Measurements from ENCODE around the gene PRSS36.

DNA sequence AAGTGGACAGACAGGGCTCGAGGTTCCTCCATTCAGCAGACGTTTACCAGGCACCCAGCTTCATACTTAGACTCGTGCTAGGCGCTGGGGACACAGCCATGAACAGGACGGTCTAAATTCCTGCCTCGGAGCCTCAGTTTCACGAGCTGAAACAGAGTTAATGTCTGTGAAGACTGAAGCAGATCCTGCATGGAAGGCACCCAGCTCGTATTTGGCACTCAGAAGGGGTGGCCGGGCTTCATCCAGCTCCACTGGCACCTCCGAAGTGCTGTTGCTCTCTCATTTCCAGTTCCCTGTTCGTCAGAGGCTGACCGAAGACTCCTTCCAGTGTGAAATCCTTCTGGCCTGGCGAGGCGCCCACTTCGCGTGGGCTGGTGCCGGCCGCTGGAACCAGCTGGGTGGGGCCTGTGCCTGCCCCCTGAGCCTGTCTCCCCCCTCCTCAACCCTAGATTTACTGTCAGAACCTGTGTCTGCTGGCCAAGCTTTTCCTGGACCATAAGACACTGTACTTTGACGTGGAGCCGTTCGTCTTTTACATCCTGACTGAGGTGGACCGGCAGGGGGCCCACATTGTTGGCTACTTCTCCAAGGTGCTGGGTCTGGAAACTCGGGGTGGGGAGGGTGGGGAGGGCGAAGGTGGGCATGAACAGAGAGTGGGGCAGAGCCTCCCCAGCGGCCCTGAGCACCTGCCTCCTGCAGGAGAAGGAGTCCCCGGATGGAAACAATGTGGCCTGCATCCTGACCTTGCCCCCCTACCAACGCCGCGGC lies 20.1 kb downstream of the PRSS36 start:
- TF ChIP-seq FOXK1 (CRISPR knock-in tag; IDR thresholded peaks at IDR 0.05) (no peak), ZNF317 (CRISPR knock-in tag; IDR thresholded peaks at IDR 0.05; ENCODE audit: borderline replicate concordance, low read depth) (no peak), NR3C1 (CRISPR knock-in tag; conservative IDR thresholded peaks at IDR 0.05; ENCODE audit: low read depth) (no peak), ZNF232 (CRISPR knock-in tag; IDR thresholded peaks at IDR 0.05) (no peak), TEAD1 (CRISPR knock-in tag; IDR thresholded peaks at IDR 0.05) (no peak), TEAD4 (CRISPR knock-in tag; IDR thresholded peaks at IDR 0.05) (no peak), ETV6 (CRISPR knock-in tag; IDR thresholded peaks at IDR 0.05) (no peak)
- TF ChIP-seq, protein P1, sequence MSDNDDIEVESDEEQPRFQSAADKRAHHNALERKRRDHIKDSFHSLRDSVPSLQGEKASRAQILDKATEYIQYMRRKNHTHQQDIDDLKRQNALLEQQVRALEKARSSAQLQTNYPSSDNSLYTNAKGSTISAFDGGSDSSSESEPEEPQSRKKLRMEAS (CRISPR knock-in tag; IDR thresholded peaks at IDR 0.05) = no peak
- TF ChIP-seq, protein P2, sequence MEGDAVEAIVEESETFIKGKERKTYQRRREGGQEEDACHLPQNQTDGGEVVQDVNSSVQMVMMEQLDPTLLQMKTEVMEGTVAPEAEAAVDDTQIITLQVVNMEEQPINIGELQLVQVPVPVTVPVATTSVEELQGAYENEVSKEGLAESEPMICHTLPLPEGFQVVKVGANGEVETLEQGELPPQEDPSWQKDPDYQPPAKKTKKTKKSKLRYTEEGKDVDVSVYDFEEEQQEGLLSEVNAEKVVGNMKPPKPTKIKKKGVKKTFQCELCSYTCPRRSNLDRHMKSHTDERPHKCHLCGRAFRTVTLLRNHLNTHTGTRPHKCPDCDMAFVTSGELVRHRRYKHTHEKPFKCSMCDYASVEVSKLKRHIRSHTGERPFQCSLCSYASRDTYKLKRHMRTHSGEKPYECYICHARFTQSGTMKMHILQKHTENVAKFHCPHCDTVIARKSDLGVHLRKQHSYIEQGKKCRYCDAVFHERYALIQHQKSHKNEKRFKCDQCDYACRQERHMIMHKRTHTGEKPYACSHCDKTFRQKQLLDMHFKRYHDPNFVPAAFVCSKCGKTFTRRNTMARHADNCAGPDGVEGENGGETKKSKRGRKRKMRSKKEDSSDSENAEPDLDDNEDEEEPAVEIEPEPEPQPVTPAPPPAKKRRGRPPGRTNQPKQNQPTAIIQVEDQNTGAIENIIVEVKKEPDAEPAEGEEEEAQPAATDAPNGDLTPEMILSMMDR (IDR thresholded peaks at IDR 0.05) = no peak
- TF ChIP-seq, protein P3, sequence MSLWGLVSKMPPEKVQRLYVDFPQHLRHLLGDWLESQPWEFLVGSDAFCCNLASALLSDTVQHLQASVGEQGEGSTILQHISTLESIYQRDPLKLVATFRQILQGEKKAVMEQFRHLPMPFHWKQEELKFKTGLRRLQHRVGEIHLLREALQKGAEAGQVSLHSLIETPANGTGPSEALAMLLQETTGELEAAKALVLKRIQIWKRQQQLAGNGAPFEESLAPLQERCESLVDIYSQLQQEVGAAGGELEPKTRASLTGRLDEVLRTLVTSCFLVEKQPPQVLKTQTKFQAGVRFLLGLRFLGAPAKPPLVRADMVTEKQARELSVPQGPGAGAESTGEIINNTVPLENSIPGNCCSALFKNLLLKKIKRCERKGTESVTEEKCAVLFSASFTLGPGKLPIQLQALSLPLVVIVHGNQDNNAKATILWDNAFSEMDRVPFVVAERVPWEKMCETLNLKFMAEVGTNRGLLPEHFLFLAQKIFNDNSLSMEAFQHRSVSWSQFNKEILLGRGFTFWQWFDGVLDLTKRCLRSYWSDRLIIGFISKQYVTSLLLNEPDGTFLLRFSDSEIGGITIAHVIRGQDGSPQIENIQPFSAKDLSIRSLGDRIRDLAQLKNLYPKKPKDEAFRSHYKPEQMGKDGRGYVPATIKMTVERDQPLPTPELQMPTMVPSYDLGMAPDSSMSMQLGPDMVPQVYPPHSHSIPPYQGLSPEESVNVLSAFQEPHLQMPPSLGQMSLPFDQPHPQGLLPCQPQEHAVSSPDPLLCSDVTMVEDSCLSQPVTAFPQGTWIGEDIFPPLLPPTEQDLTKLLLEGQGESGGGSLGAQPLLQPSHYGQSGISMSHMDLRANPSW (CRISPR knock-in tag; conservative IDR thresholded peaks at IDR 0.05; ENCODE audit: low read depth) = no peak
- TF ChIP-seq, protein P4, sequence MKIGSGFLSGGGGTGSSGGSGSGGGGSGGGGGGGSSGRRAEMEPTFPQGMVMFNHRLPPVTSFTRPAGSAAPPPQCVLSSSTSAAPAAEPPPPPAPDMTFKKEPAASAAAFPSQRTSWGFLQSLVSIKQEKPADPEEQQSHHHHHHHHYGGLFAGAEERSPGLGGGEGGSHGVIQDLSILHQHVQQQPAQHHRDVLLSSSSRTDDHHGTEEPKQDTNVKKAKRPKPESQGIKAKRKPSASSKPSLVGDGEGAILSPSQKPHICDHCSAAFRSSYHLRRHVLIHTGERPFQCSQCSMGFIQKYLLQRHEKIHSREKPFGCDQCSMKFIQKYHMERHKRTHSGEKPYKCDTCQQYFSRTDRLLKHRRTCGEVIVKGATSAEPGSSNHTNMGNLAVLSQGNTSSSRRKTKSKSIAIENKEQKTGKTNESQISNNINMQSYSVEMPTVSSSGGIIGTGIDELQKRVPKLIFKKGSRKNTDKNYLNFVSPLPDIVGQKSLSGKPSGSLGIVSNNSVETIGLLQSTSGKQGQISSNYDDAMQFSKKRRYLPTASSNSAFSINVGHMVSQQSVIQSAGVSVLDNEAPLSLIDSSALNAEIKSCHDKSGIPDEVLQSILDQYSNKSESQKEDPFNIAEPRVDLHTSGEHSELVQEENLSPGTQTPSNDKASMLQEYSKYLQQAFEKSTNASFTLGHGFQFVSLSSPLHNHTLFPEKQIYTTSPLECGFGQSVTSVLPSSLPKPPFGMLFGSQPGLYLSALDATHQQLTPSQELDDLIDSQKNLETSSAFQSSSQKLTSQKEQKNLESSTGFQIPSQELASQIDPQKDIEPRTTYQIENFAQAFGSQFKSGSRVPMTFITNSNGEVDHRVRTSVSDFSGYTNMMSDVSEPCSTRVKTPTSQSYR (CRISPR knock-in tag; IDR thresholded peaks at IDR 0.05) = no peak
- TF ChIP-seq, protein P5, sequence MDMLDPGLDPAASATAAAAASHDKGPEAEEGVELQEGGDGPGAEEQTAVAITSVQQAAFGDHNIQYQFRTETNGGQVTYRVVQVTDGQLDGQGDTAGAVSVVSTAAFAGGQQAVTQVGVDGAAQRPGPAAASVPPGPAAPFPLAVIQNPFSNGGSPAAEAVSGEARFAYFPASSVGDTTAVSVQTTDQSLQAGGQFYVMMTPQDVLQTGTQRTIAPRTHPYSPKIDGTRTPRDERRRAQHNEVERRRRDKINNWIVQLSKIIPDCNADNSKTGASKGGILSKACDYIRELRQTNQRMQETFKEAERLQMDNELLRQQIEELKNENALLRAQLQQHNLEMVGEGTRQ (CRISPR knock-in tag; IDR thresholded peaks at IDR 0.05) = no peak
